WTC11 (cell line): Measurements from ENCODE around the gene TMEM86B.

Experiments used
- GRHL2 ChIP-seq: fragments of 250-450 bp; sonication (Bioruptor Pico); IDR thresholded peaks from 2 replicates; pipeline ENCODE4 v1.8.0; 2022; ENCODE audit warnings: mild to moderate bottlenecking, moderate library complexity; ENCODE audit not compliant: insufficient replicate concordance, severe bottlenecking
- NR1H2 ChIP-seq: sonication (generic); formaldehyde crosslinking; IDR thresholded peaks from 2 replicates; pipeline ENCODE4 v1.9.0; 2021; ENCODE audit warnings: mild to moderate bottlenecking, moderate library complexity, missing genetic modification reagents
- SMAD3 ChIP-seq: sonication (generic); formaldehyde crosslinking; IDR thresholded peaks from 2 replicates; pipeline ENCODE4 v1.8.0; 2022; ENCODE audit warnings: missing genetic modification reagents, mild to moderate bottlenecking, borderline replicate concordance
- ZNF121 ChIP-seq: sonication (generic); formaldehyde crosslinking; IDR thresholded peaks from 2 replicates; pipeline ENCODE4 v1.8.0; 2023; ENCODE audit warnings: missing genetic modification reagents
- ZNF263 ChIP-seq: sonication (generic); formaldehyde crosslinking; IDR thresholded peaks from 2 replicates; pipeline ENCODE4 v1.8.1; 2022; ENCODE audit warnings: low read depth, mild to moderate bottlenecking, moderate library complexity, missing genetic modification reagents
- TF ChIP-seq, protein P1 (sequence below): fragments of 200-600 bp; IDR thresholded peaks from 2 replicates; pipeline ENCODE4 v1.8.0; 2022; ENCODE audit warnings: antibody characterized with exemption
- TF ChIP-seq, protein P2 (sequence below): sonication (generic); formaldehyde crosslinking; conservative IDR thresholded peaks from 2 replicates; pipeline ENCODE4 v1.8.1; 2022; ENCODE audit warnings: mild to moderate bottlenecking, missing genetic modification reagents
- TF ChIP-seq, protein P3 (sequence below): sonication (generic); formaldehyde crosslinking; IDR thresholded peaks from 2 replicates; pipeline ENCODE4 v1.8.0; 2022; ENCODE audit warnings: mild to moderate bottlenecking, missing genetic modification reagents
- TF ChIP-seq, protein P4 (sequence below): fragments of 250-450 bp; sonication (Bioruptor Pico); IDR thresholded peaks from 2 replicates; pipeline ENCODE4 v1.9.0; 2021; ENCODE audit warnings: mild to moderate bottlenecking

DNA sequence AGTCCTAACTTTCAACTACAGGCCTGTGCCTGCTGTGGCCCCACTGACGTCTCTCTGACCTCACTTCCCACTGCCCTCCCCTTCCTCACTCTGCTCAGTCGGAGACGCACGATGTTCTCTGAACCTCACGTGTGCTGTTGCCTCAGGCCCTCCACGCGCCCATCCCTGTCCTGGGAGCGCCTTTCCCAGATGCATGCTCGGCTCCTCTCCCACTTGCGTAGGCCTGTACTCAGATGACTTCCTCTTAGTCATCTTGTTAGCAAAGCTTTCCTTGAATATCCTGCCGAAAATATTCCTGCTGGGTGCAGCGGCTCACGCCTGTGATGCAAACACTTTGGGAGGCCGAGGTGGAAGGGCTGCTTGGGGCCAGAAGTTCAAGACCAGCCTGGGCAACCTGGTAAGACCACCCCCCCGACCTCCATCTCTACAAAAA, 39.1 kb downstream of the TMEM86B start:
- TF ChIP-seq SMAD3 (CRISPR knock-in tag) (no peak), GRHL2 (CRISPR knock-in tag) (no peak), ZNF121 (CRISPR knock-in tag) (no peak), NR1H2 (CRISPR knock-in tag) (no peak), ZNF263 (CRISPR knock-in tag) (no peak)
- TF ChIP-seq, protein P1, sequence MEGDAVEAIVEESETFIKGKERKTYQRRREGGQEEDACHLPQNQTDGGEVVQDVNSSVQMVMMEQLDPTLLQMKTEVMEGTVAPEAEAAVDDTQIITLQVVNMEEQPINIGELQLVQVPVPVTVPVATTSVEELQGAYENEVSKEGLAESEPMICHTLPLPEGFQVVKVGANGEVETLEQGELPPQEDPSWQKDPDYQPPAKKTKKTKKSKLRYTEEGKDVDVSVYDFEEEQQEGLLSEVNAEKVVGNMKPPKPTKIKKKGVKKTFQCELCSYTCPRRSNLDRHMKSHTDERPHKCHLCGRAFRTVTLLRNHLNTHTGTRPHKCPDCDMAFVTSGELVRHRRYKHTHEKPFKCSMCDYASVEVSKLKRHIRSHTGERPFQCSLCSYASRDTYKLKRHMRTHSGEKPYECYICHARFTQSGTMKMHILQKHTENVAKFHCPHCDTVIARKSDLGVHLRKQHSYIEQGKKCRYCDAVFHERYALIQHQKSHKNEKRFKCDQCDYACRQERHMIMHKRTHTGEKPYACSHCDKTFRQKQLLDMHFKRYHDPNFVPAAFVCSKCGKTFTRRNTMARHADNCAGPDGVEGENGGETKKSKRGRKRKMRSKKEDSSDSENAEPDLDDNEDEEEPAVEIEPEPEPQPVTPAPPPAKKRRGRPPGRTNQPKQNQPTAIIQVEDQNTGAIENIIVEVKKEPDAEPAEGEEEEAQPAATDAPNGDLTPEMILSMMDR = no peak
- TF ChIP-seq, protein P2, sequence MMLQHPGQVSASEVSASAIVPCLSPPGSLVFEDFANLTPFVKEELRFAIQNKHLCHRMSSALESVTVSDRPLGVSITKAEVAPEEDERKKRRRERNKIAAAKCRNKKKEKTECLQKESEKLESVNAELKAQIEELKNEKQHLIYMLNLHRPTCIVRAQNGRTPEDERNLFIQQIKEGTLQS (CRISPR knock-in tag) = no peak
- TF ChIP-seq, protein P3, sequence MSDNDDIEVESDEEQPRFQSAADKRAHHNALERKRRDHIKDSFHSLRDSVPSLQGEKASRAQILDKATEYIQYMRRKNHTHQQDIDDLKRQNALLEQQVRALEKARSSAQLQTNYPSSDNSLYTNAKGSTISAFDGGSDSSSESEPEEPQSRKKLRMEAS (CRISPR knock-in tag) = no peak
- TF ChIP-seq, protein P4, sequence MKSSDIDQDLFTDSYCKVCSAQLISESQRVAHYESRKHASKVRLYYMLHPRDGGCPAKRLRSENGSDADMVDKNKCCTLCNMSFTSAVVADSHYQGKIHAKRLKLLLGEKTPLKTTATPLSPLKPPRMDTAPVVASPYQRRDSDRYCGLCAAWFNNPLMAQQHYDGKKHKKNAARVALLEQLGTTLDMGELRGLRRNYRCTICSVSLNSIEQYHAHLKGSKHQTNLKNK (CRISPR knock-in tag) = no peak
